ENCODE results near the gene SEMA5A. TPM values are rescaled to one million over a fixed set of nuclear protein-coding genes. Genes with fewer than 3 reads are reported as not detected.

SEMA5A gene
- total and polyA plus RNA-seq, 2 of the 13 experiments (the other 11 are each of a cell fraction or from before 2014, with no cell fraction given): 0.01 TPM; not detected in 1

GRCh38 chr5:9553561-9553960, 7.7 kb upstream of the SEMA5A start:
- FAIRE-seq: no peak
- in situ Hi-C loops (cut with HindIII; ENCODE audit: extremely low pct_ligation_motif_present, low pct_unique_long_range_greater_than_20kb): no loop called here
- no TSS peak for BruUV-seq (replicated peaks)

More at GRCh38 chr5:9553561-9553960, 7.7 kb upstream of the SEMA5A start:
- ATAC-seq (no peak), DNase-seq (ENCODE audit: low spot score) (no peak)
- no peak overlapping the region for H3K9ac ChIP-seq (ENCODE audit: insufficient read depth, low read depth, low read length)
- no peak overlapping the region for H3K4me2 ChIP-seq (ENCODE audit: low read depth, low read length)
- TF ChIP-seq NAIF1 (CRISPR knock-in tag; IDR thresholded peaks at IDR 0.05; ENCODE audit: borderline replicate concordance): no peak
- no peak for TF ChIP-seq CENPT (CRISPR knock-in tag; IDR thresholded peaks at IDR 0.05; ENCODE audit: low read depth)
- TF ChIP-seq ZBTB34 (CRISPR knock-in tag; IDR thresholded peaks at IDR 0.05): no peak
- TF ChIP-seq HMG20B (CRISPR knock-in tag; conservative IDR thresholded peaks at IDR 0.05): no peak
- TF ChIP-seq ZSCAN21 (CRISPR knock-in tag; IDR thresholded peaks at IDR 0.05; ENCODE audit: borderline replicate concordance): no peak
- TF ChIP-seq LBX2 (CRISPR knock-in tag; IDR thresholded peaks at IDR 0.05; ENCODE audit: borderline replicate concordance): no peak
- TF ChIP-seq NPAS2 (CRISPR knock-in tag; IDR thresholded peaks at IDR 0.05; ENCODE audit: borderline replicate concordance): no peak
- TF ChIP-seq POLR2AphosphoS5 (IDR thresholded peaks at IDR 0.05; ENCODE audit: low read depth, low read length): no peak
- TF ChIP-seq JARID2 (CRISPR knock-in tag; IDR thresholded peaks at IDR 0.05; ENCODE audit: insufficient replicate concordance): no peak
- no peak for TF ChIP-seq ZNF205 (CRISPR knock-in tag; IDR thresholded peaks at IDR 0.05)
- no peak for TF ChIP-seq THAP7 (CRISPR knock-in tag; IDR thresholded peaks at IDR 0.05)
- TF ChIP-seq HNF4A (CRISPR knock-in tag; IDR thresholded peaks at IDR 0.05): no peak
- no peak for TF ChIP-seq IRF2 (CRISPR knock-in tag; IDR thresholded peaks at IDR 0.05)
- no peak for TF ChIP-seq ZNF12 (CRISPR knock-in tag; IDR thresholded peaks at IDR 0.05)
- no peak for TF ChIP-seq ZNF256 (CRISPR knock-in tag; conservative IDR thresholded peaks at IDR 0.05)
- no peak for TF ChIP-seq ZNF138 (CRISPR knock-in tag; IDR thresholded peaks at IDR 0.05; ENCODE audit: low read depth)
- TF ChIP-seq MBD4 (IDR thresholded peaks at IDR 0.05; ENCODE audit: borderline replicate concordance, low read length): no peak
- no peak for TF ChIP-seq KMT2A (CRISPR knock-in tag; IDR thresholded peaks at IDR 0.05)
- no peaks in the 10 kb centered on the region for H3K4me1 ChIP-seq (ENCODE audit: insufficient read depth, low read length)
- no peaks in the 10 kb centered on the region for H3K79me2 ChIP-seq (ENCODE audit: insufficient read depth, low read length)
- intact Hi-C loops (cut with micrococcal nuclease; ENCODE audit: unreplicated experiment): no loop called here
- POLR2A ChIA-PET: no interaction called here
- no peak overlapping the region for H3K4me3 ChIP-seq (replicated peaks in 1 of 3; ENCODE audit: insufficient read depth in 1 of 3, low read depth in 2 of 3, low read length in 3 of 3)
- CTCF ChIA-PET (ENCODE audit: low intra/inter-chr PET ratio, low total read pairs): no interaction called here
- no peak overlapping the region for H3K27ac ChIP-seq (ENCODE audit: extremely low read length, insufficient read depth, low read length)
- no peaks in the 10 kb centered on the region for H4K20me1 ChIP-seq (ENCODE audit: insufficient read depth, low read length)
- WGBS (ENCODE audit: low lambda C conversion rate): 26% methylated on average over 4 of the region's 4 CpGs
- no peaks in the 10 kb centered on the region for H3K36me3 ChIP-seq (replicated peaks in 1 of 2; ENCODE audit: control insufficient read depth in 1 of 2, insufficient read depth in 2 of 2, low read length in 2 of 2)
- no peak overlapping the region for H2AFZ ChIP-seq (ENCODE audit: low read length)
- H3K27me3 ChIP-seq (ENCODE audit: control insufficient read depth in 1 of 2, insufficient read depth in 2 of 2, low read length in 2 of 2): 0 out of 5 replicates have a peak, but pooled peaks cover 0 to 3% of the 10 kb centered on the region in 2 experiments
- H3K9me3 ChIP-seq (ENCODE audit: low read length): no peaks in the 10 kb centered on the region
